H9 (cell line): Measurements from ENCODE around the gene RPS4Y2. TPM values are rescaled to one million over a fixed set of nuclear protein-coding genes. Genes with fewer than 3 reads are reported as not detected.

Source experiments
- DNase-seq: peaks from one replicate; pipeline ENCODE4 v3.0.0-alpha.2; 2017
- H2AFZ ChIP-seq: one replicate; pipeline ENCODE4 v1.6.1; 2013; ENCODE audit warnings: mild to moderate bottlenecking, low read length, control low read depth, moderate library complexity
- H2AK5ac ChIP-seq: 2 replicates; pipeline ENCODE4 v1.6.1; 2013; ENCODE audit warnings: low read length, control low read depth, mixed read lengths; ENCODE audit not compliant: insufficient read length
- H2BK120ac ChIP-seq: one replicate; pipeline ENCODE4 v1.6.1; 2013; ENCODE audit warnings: low read depth, mild to moderate bottlenecking, low read length, control low read depth, inconsistent platforms; ENCODE audit not compliant: poor library complexity, severe bottlenecking
- H2BK12ac ChIP-seq: 2 replicates; pipeline ENCODE4 v1.6.1; 2013; ENCODE audit warnings: low read length, control low read depth, mixed read lengths, low read depth; ENCODE audit not compliant: insufficient read length
- H2BK15ac ChIP-seq: 2 replicates; pipeline ENCODE4 v1.6.1; 2013; ENCODE audit warnings: low read depth, low read length, control low read depth
- H2BK20ac ChIP-seq: one replicate; pipeline ENCODE4 v1.6.1; 2013; ENCODE audit warnings: low read depth, mild to moderate bottlenecking, low read length, control low read depth, inconsistent platforms; ENCODE audit not compliant: poor library complexity, severe bottlenecking
- H2BK5ac ChIP-seq: 2 replicates; pipeline ENCODE4 v1.6.1; 2013; ENCODE audit warnings: low read length, control low read depth, mixed read lengths; ENCODE audit not compliant: insufficient read length
- H3K14ac ChIP-seq: 2 replicates; pipeline ENCODE4 v1.6.1; 2013; ENCODE audit warnings: low read length, control low read depth; ENCODE audit not compliant: insufficient read depth
- H3K18ac ChIP-seq: 2 replicates; pipeline ENCODE4 v1.6.1; 2013; ENCODE audit warnings: low read depth, mild to moderate bottlenecking, mixed read lengths, low read length, control low read depth; ENCODE audit not compliant: insufficient read length
- H3K23ac ChIP-seq: 2 replicates; pipeline ENCODE4 v1.6.1; 2013; ENCODE audit warnings: low read length, control low read depth, mixed read lengths, low read depth; ENCODE audit not compliant: insufficient read length
- H3K23me2 ChIP-seq: 2 replicates; pipeline ENCODE4 v1.6.1; 2013; ENCODE audit warnings: low read depth, mild to moderate bottlenecking, mixed read lengths, low read length, control low read depth; ENCODE audit not compliant: insufficient read length, poor library complexity, severe bottlenecking
- H3K27ac ChIP-seq: 2 replicates; pipeline ENCODE4 v1.5.1; 2013; ENCODE audit warnings: low read length, control low read depth, mixed read lengths, low read depth; ENCODE audit not compliant: insufficient read length
- H3K27me3 ChIP-seq: 2 replicates; pipeline ENCODE4 v1.6.1; 2013; ENCODE audit warnings: low read length, control low read depth, inconsistent platforms; ENCODE audit not compliant: insufficient read depth
- H3K4ac ChIP-seq: 2 replicates; pipeline ENCODE4 v1.6.1; 2013; ENCODE audit warnings: low read depth, mild to moderate bottlenecking, control low read depth, inconsistent platforms, low read length, moderate library complexity
- H3K4me1 ChIP-seq: 2 replicates; pipeline ENCODE4 v1.6.1; 2013; ENCODE audit warnings: low read length, control low read depth, inconsistent platforms; ENCODE audit not compliant: insufficient read depth
- H3K4me2 ChIP-seq: 2 replicates; pipeline ENCODE4 v1.6.1; 2013; ENCODE audit warnings: low read length, control low read depth, mixed read lengths; ENCODE audit not compliant: insufficient read length, insufficient read depth
- H3K56ac ChIP-seq: 2 replicates; pipeline ENCODE4 v1.6.1; 2013; ENCODE audit warnings: low read depth, mild to moderate bottlenecking, mixed read lengths, low read length, control low read depth; ENCODE audit not compliant: insufficient read length
- H3K79me1 ChIP-seq: 2 replicates; pipeline ENCODE4 v1.6.1; 2013; ENCODE audit warnings: low read depth, mild to moderate bottlenecking, moderate library complexity, low read length, control low read depth, inconsistent platforms; ENCODE audit not compliant: insufficient read depth, poor library complexity, severe bottlenecking
- H3K79me2 ChIP-seq: 2 replicates; pipeline ENCODE4 v1.6.1; 2013; ENCODE audit warnings: low read length, control low read depth, inconsistent platforms; ENCODE audit not compliant: insufficient read depth
- H3K9ac ChIP-seq: 2 replicates; pipeline ENCODE4 v1.6.1; 2013; ENCODE audit warnings: low read length, control low read depth, mixed read lengths; ENCODE audit not compliant: insufficient read length; ENCODE audit errors: extremely low read depth
- H3K9me3 ChIP-seq: one replicate; pipeline ENCODE4 v1.6.1; 2013; ENCODE audit warnings: low read depth, low read length, inconsistent platforms; ENCODE audit not compliant: control insufficient read depth
- H3T11ph ChIP-seq: one replicate; pipeline ENCODE4 v1.6.1; 2013; ENCODE audit warnings: mild to moderate bottlenecking, low read length, control low read depth, inconsistent platforms
- H4K20me1 ChIP-seq: one replicate; pipeline ENCODE4 v1.6.1; 2013; ENCODE audit not compliant: control insufficient read depth, insufficient read length, insufficient read depth
- H4K5ac ChIP-seq: 2 replicates; pipeline ENCODE4 v1.6.1; 2013; ENCODE audit warnings: low read depth, mild to moderate bottlenecking, mixed read lengths, low read length, control low read depth; ENCODE audit not compliant: insufficient read length
- H4K8ac ChIP-seq: replicated peaks from 2 replicates; pipeline ENCODE4 v1.6.1; 2013; ENCODE audit warnings: low read length, control low read depth, mixed read lengths, low read depth; ENCODE audit not compliant: insufficient read length
- H4K91ac ChIP-seq: 2 replicates; pipeline ENCODE4 v1.6.1; 2013; ENCODE audit warnings: low read depth, mild to moderate bottlenecking, moderate library complexity, mixed read lengths, low read length, control low read depth; ENCODE audit not compliant: insufficient read length
- H3K27ac Mint-ChIP-seq, 3 experiments: 2 replicates in 2 of 3; 3 replicates in 1 of 3; pipeline ENCODE4 v1.8.0; 2020 to 2021; ENCODE audit warnings: mixed read lengths in 3 of 3, mild to moderate bottlenecking in 1 of 3, moderate library complexity in 1 of 3
- H3K27me3 Mint-ChIP-seq: 2 replicates; pipeline ENCODE4 v1.8.0; 2021; ENCODE audit warnings: low read depth, mild to moderate bottlenecking, moderate library complexity, mixed read lengths
- H3K36me3 Mint-ChIP-seq, 3 experiments: 2 replicates in 2 of 3; 3 replicates in 1 of 3; pipeline ENCODE4 v1.8.0; 2020 to 2021; ENCODE audit warnings: low read depth in 3 of 3, mixed read lengths in 3 of 3; ENCODE audit not compliant: insufficient read depth in 1 of 3
- H3K4me1 Mint-ChIP-seq, 2 experiments: 2 replicates each; pipeline ENCODE4 v1.8.0; 2020; ENCODE audit warnings: mixed read lengths in 2 of 2
- H3K4me3 Mint-ChIP-seq, 2 experiments: 2 replicates in 1 of 2; 3 replicates in 1 of 2; pipeline ENCODE4 v1.8.0; 2020 to 2021; ENCODE audit warnings: mild to moderate bottlenecking in 2 of 2, mixed read lengths in 2 of 2, moderate library complexity in 1 of 2
- H3K9me3 Mint-ChIP-seq, 2 experiments: 2 replicates in 1 of 2; 3 replicates in 1 of 2; pipeline ENCODE4 v1.8.0; 2020; ENCODE audit warnings: mild to moderate bottlenecking in 2 of 2, mixed read lengths in 2 of 2, moderate library complexity in 1 of 2
- CTCF ChIP-seq: fragments of 200-600 bp; sonication (generic); conservative IDR thresholded peaks from 3 replicates; pipeline ENCODE4 v1.8.0; 2021; ENCODE audit warnings: antibody characterized with exemption, mild to moderate bottlenecking
- WGBS: extraction: QIAGEN DNeasy Blood & Tissue Kit; methylation state at CpG from one replicate; pipeline ENCODE4 v1.1.7; 2013; ENCODE audit warnings: missing lambda C conversion rate, low lambda C conversion rate, mixed read lengths; ENCODE audit not compliant: insufficient read length; ENCODE audit errors: extremely low coverage; 5-methylcytosine and 5-hydroxymethylcytosine counted together
- total RNA-seq: library from RNA; stranded (reverse); gene quantifications from 2 replicates; pipeline ENCODE4 v1.2.1, GENCODE V29; 2021

The RPS4Y2 gene
- total RNA-seq, 1 experiment from 2014 or later: not detected

GRCh38 chrY:20714391-20714790 is 41.5 kb upstream of the RPS4Y2 start:
- no peaks in the 10 kb centered on the region for H3K27me3 Mint-ChIP-seq
- no peak overlapping the region for H3K27ac Mint-ChIP-seq
- H4K20me1 ChIP-seq: no peaks in the 10 kb centered on the region
- DNase-seq: no peak
- no peak overlapping the region for H2AK5ac ChIP-seq
- no peak overlapping the region for H2BK12ac ChIP-seq
- H3K23ac ChIP-seq: no peak overlapping the region
- H2BK15ac ChIP-seq: no peak overlapping the region
- no peak overlapping the region for H4K8ac ChIP-seq
- H3K4me1 ChIP-seq: no peaks in the 10 kb centered on the region
- no peaks in the 10 kb centered on the region for H3K9me3 Mint-ChIP-seq
- H3K4ac ChIP-seq: no peak overlapping the region
- H3K27me3 ChIP-seq: no peaks in the 10 kb centered on the region
- H3T11ph ChIP-seq: no peak overlapping the region
- H3K36me3 Mint-ChIP-seq: no peaks in the 10 kb centered on the region
- H4K91ac ChIP-seq: no peak overlapping the region
- H2BK5ac ChIP-seq: no peak overlapping the region
- no peak overlapping the region for H2BK20ac ChIP-seq
- WGBS: no CpG with 5 or more reads among the region's 4 CpGs
- TF ChIP-seq CTCF: no peak
- no peak overlapping the region for H3K4me2 ChIP-seq
- H3K14ac ChIP-seq: no peak overlapping the region
- H3K18ac ChIP-seq: no peak overlapping the region
- no peaks in the 10 kb centered on the region for H3K79me2 ChIP-seq
- no peaks in the 10 kb centered on the region for H3K4me1 Mint-ChIP-seq
- no peak overlapping the region for H4K5ac ChIP-seq
- no peak overlapping the region for H2BK120ac ChIP-seq
- H3K9ac ChIP-seq: no peak overlapping the region
- H3K79me1 ChIP-seq: no peaks in the 10 kb centered on the region
- H2AFZ ChIP-seq: no peak overlapping the region
- no peak overlapping the region for H3K56ac ChIP-seq
- no peaks in the 10 kb centered on the region for H3K23me2 ChIP-seq
- no peaks in the 10 kb centered on the region for H3K9me3 ChIP-seq
- H3K4me3 Mint-ChIP-seq: no peak overlapping the region
- no peak overlapping the region for H3K27ac ChIP-seq
